Measurements from ENCODE around the gene BBS1. TPM values are rescaled to one million over a fixed set of nuclear protein-coding genes. Genes with fewer than 3 reads are reported as not detected.

The BBS1 gene
- total and polyA plus RNA-seq, 4 donors, result 39.8 to 77.1 (median 55.6) TPM

- Histone ChIP-seq H3K9me3 (ENCODE audit: control insufficient read depth, insufficient read depth, low read length) (no peaks in the 10 kb centered on the region), H3K36me3 (ENCODE audit: control insufficient read depth, insufficient read depth, low read length) (peaks cover 5% of the 10 kb centered on the region), H3K4me3 (ENCODE audit: low read depth, low read length) (no peak overlapping the region), H3K4me1 (ENCODE audit: control insufficient read depth, insufficient read depth, low read length) (peaks cover 8% of the 10 kb centered on the region), H3K27me3 (ENCODE audit: control insufficient read depth, insufficient read depth, low read length) (peaks cover 13% of the 10 kb centered on the region), H3K27ac (ENCODE audit: low read depth, low read length) (no peak overlapping the region)
- DNase-seq (ENCODE audit: low read depth in 4 of 6, low spot score in 6 of 6), result no peak
- 88% methylated on average over 7 of the region's 7 CpGs for WGBS (ENCODE audit: insufficient coverage)
Measured at GRCh38 chr11:66556086-66556485, 45.7 kb downstream of the BBS1 start.

- Histone ChIP-seq H3K27ac (ENCODE audit: low read depth, low read length) (no peak overlapping the region), H3K4me1 (ENCODE audit: control insufficient read depth, insufficient read depth, low read length) (peaks cover 8% of the 10 kb centered on the region), H3K27me3 (ENCODE audit: control insufficient read depth, insufficient read depth, low read length) (peaks cover 13% of the 10 kb centered on the region), H3K36me3 (ENCODE audit: control insufficient read depth, insufficient read depth, low read length) (peaks cover 19% of the 10 kb centered on the region), H3K9me3 (ENCODE audit: control insufficient read depth, insufficient read depth, low read length) (no peaks in the 10 kb centered on the region), H3K4me3 (ENCODE audit: low read depth, low read length) (no peak overlapping the region)
- DNase-seq (ENCODE audit: low read depth in 4 of 6, low spot score in 6 of 6), result no peak
- WGBS (ENCODE audit: insufficient coverage), result 93% methylated on average over 24 of the region's 24 CpGs
Measured at GRCh38 chr11:66557733-66558326, 47.4 kb downstream of the BBS1 start.

GRCh38 chr11:66559142-66559865 is 48.9 kb downstream of the BBS1 start:
- H3K4me1 ChIP-seq (ENCODE audit: control insufficient read depth, insufficient read depth, low read length), result peaks cover 8% of the 10 kb centered on the region
- no peak overlapping the region for H3K27ac ChIP-seq (ENCODE audit: low read depth, low read length)
- H3K4me3 ChIP-seq (ENCODE audit: low read depth, low read length), result no peak overlapping the region
- H3K36me3 ChIP-seq (ENCODE audit: control insufficient read depth, insufficient read depth, low read length), result peaks cover 31% of the 10 kb centered on the region
- DNase-seq (ENCODE audit: low read depth in 4 of 6, low spot score in 6 of 6), result peak in 1 of 6 donors; percentile 60
- 9% methylated on average over 43 of the region's 50 CpGs for WGBS (ENCODE audit: insufficient coverage)
- peaks cover 13% of the 10 kb centered on the region for H3K27me3 ChIP-seq (ENCODE audit: control insufficient read depth, insufficient read depth, low read length)
- no peaks in the 10 kb centered on the region for H3K9me3 ChIP-seq (ENCODE audit: control insufficient read depth, insufficient read depth, low read length)

- Histone ChIP-seq H3K36me3 (ENCODE audit: control insufficient read depth, insufficient read depth, low read length) (peaks cover 38% of the 10 kb centered on the region), H3K4me1 (ENCODE audit: control insufficient read depth, insufficient read depth, low read length) (peaks cover 8% of the 10 kb centered on the region), H3K9me3 (ENCODE audit: control insufficient read depth, insufficient read depth, low read length) (no peaks in the 10 kb centered on the region), H3K4me3 (ENCODE audit: low read depth, low read length) (no peak overlapping the region), H3K27me3 (ENCODE audit: control insufficient read depth, insufficient read depth, low read length) (peaks cover 13% of the 10 kb centered on the region), H3K27ac (ENCODE audit: low read depth, low read length) (no peak overlapping the region)
- WGBS (ENCODE audit: insufficient coverage), result 79% methylated on average over 22 of the region's 27 CpGs
- DNase-seq (ENCODE audit: low read depth in 4 of 6, low spot score in 6 of 6), result no peak
Measured at GRCh38 chr11:66559866-66560676, 49.6 kb downstream of the BBS1 start.

GRCh38 chr11:66561178-66561974 is 50.9 kb downstream of the BBS1 start:
- H3K4me3 ChIP-seq (ENCODE audit: low read depth, low read length), result no peak overlapping the region

GRCh38 chr11:66561975-66562248 is 51.5 kb downstream of the BBS1 start:
- peaks cover 8% of the 10 kb centered on the region for H3K4me1 ChIP-seq (ENCODE audit: control insufficient read depth, insufficient read depth, low read length)
- H3K27me3 ChIP-seq (ENCODE audit: control insufficient read depth, insufficient read depth, low read length), result peaks cover 13% of the 10 kb centered on the region
- no peak overlapping the region for H3K27ac ChIP-seq (ENCODE audit: low read depth, low read length)
- H3K9me3 ChIP-seq (ENCODE audit: control insufficient read depth, insufficient read depth, low read length), result no peaks in the 10 kb centered on the region
- no peak overlapping the region for H3K4me3 ChIP-seq (ENCODE audit: low read depth, low read length)
- WGBS (ENCODE audit: insufficient coverage), result 92% methylated on average over 7 of the region's 9 CpGs
- DNase-seq (ENCODE audit: low read depth in 4 of 6, low spot score in 6 of 6), result no peak
- peaks cover 54% of the 10 kb centered on the region for H3K36me3 ChIP-seq (ENCODE audit: control insufficient read depth, insufficient read depth, low read length)

More at GRCh38 chr11:66561178-66561974, 50.9 kb downstream of the BBS1 start:
- Histone ChIP-seq H3K36me3 (ENCODE audit: control insufficient read depth, insufficient read depth, low read length) (peaks cover 49% of the 10 kb centered on the region), H3K4me1 (ENCODE audit: control insufficient read depth, insufficient read depth, low read length) (peaks cover 8% of the 10 kb centered on the region), H3K27ac (ENCODE audit: low read depth, low read length) (no peak overlapping the region), H3K27me3 (ENCODE audit: control insufficient read depth, insufficient read depth, low read length) (peaks cover 13% of the 10 kb centered on the region), H3K9me3 (ENCODE audit: control insufficient read depth, insufficient read depth, low read length) (no peaks in the 10 kb centered on the region)
- 90% methylated on average over 12 of the region's 14 CpGs for WGBS (ENCODE audit: insufficient coverage)
- DNase-seq (ENCODE audit: low read depth in 4 of 6, low spot score in 6 of 6), result no peak

GRCh38 chr11:66562275-66562674 is 51.8 kb downstream of the BBS1 start:
- no peak for DNase-seq (ENCODE audit: low read depth in 4 of 6, low spot score in 6 of 6)
- Histone ChIP-seq H3K4me1 (ENCODE audit: control insufficient read depth, insufficient read depth, low read length) (peaks cover 9% of the 10 kb centered on the region), H3K4me3 (ENCODE audit: low read depth, low read length) (no peak overlapping the region), H3K36me3 (ENCODE audit: control insufficient read depth, insufficient read depth, low read length) (peaks cover 57% of the 10 kb centered on the region), H3K27me3 (ENCODE audit: control insufficient read depth, insufficient read depth, low read length) (peaks cover 13% of the 10 kb centered on the region), H3K27ac (ENCODE audit: low read depth, low read length) (no peak overlapping the region), H3K9me3 (ENCODE audit: control insufficient read depth, insufficient read depth, low read length) (no peaks in the 10 kb centered on the region)
- 100% methylated on average over 1 of the region's 2 CpGs for WGBS (ENCODE audit: insufficient coverage)

- Histone ChIP-seq H3K27me3 (ENCODE audit: control insufficient read depth, insufficient read depth, low read length) (peaks cover 8% of the 10 kb centered on the region), H3K4me1 (ENCODE audit: control insufficient read depth, insufficient read depth, low read length) (peaks cover 16% of the 10 kb centered on the region), H3K27ac (ENCODE audit: low read depth, low read length) (no peak overlapping the region), H3K36me3 (ENCODE audit: control insufficient read depth, insufficient read depth, low read length) (peaks cover 59% of the 10 kb centered on the region), H3K4me3 (ENCODE audit: low read depth, low read length) (no peak overlapping the region), H3K9me3 (ENCODE audit: control insufficient read depth, insufficient read depth, low read length) (no peaks in the 10 kb centered on the region)
- peak in 1 of 6 donors; percentile 0 for DNase-seq (ENCODE audit: low read depth in 4 of 6, low spot score in 6 of 6)
- 87% methylated on average over 13 of the region's 20 CpGs for WGBS (ENCODE audit: insufficient coverage)
Measured at GRCh38 chr11:66562907-66563583, 52.6 kb downstream of the BBS1 start.

- Histone ChIP-seq H3K36me3 (ENCODE audit: control insufficient read depth, insufficient read depth, low read length) (peaks cover 59% of the 10 kb centered on the region), H3K9me3 (ENCODE audit: control insufficient read depth, insufficient read depth, low read length) (no peaks in the 10 kb centered on the region), H3K27me3 (ENCODE audit: control insufficient read depth, insufficient read depth, low read length) (peaks cover 2% of the 10 kb centered on the region), H3K4me1 (ENCODE audit: control insufficient read depth, insufficient read depth, low read length) (peaks cover 20% of the 10 kb centered on the region), H3K27ac (ENCODE audit: low read depth, low read length) (no peak overlapping the region), H3K4me3 (ENCODE audit: low read depth, low read length) (no peak overlapping the region)
- WGBS (ENCODE audit: insufficient coverage), result 90% methylated on average over 5 of the region's 10 CpGs
- no peak for DNase-seq (ENCODE audit: low read depth in 4 of 6, low spot score in 6 of 6)
Measured at GRCh38 chr11:66563832-66564231, 53.4 kb downstream of the BBS1 start.
